HCT116 (cell line): Measurements from ENCODE around the gene ANAPC5.

Experiments used
- CBX3 ChIP-seq: IDR thresholded peaks from 2 replicates; pipeline ENCODE4 v1.6.1; 2012; ENCODE audit warnings: low read depth
- CEBPB ChIP-seq: IDR thresholded peaks from 2 replicates; pipeline ENCODE4 v1.6.1; 2012; ENCODE audit warnings: low read depth
- EGR1 ChIP-seq: IDR thresholded peaks from 2 replicates; pipeline ENCODE4 v1.6.1; 2012; ENCODE audit warnings: low read depth
- EZH2 ChIP-seq: fragments of 200-600 bp; sonication (generic); IDR thresholded peaks from 2 replicates; pipeline ENCODE4 v1.6.1; 2017; ENCODE audit warnings: antibody characterized with exemption, mixed run types
- EZH2phosphoT487 ChIP-seq: fragments of 200-600 bp; IDR thresholded peaks from 2 replicates; pipeline ENCODE4 v1.6.1; 2018; ENCODE audit warnings: antibody characterized with exemption, borderline replicate concordance
- JUND ChIP-seq: IDR thresholded peaks from 2 replicates; pipeline ENCODE4 v1.6.1; 2012
- POLR2A ChIP-seq: IDR thresholded peaks from 2 replicates; pipeline ENCODE4 v1.7.0; 2011; ENCODE audit warnings: borderline replicate concordance; ENCODE audit not compliant: insufficient read depth, insufficient read length; ENCODE audit errors: extremely low read depth
- RAD21 ChIP-seq: IDR thresholded peaks from 2 replicates; pipeline ENCODE4 v1.6.1; 2012; ENCODE audit warnings: low read depth, mild to moderate bottlenecking
- SIN3A ChIP-seq: IDR thresholded peaks from 2 replicates; pipeline ENCODE4 v1.6.1; 2012; ENCODE audit warnings: low read depth
- SP1 ChIP-seq: IDR thresholded peaks from 2 replicates; pipeline ENCODE4 v1.6.1; 2012; ENCODE audit warnings: low read depth
- TF ChIP-seq, protein P1 (sequence below), 3 experiments: fragments of 200-600 bp in 1 of 3; sonication (generic) in 1 of 3; IDR thresholded peaks in 2 of 3; conservative IDR thresholded peaks in 1 of 3; 2 replicates each; pipeline ENCODE4 v1.5.1; 2012 to 2017; ENCODE audit warnings: low read depth in 2 of 3, low read length in 2 of 3, antibody characterized with exemption in 1 of 3, borderline replicate concordance in 1 of 3, control low read depth in 1 of 3, mild to moderate bottlenecking in 1 of 3, mixed read lengths in 1 of 3, mixed run types in 1 of 3, moderate library complexity in 1 of 3; ENCODE audit not compliant: insufficient read depth in 1 of 3
- TF ChIP-seq, protein P2 (sequence below): IDR thresholded peaks from 2 replicates; pipeline ENCODE4 v1.6.1; 2012
- TF ChIP-seq, protein P3 (sequence below): IDR thresholded peaks from 2 replicates; pipeline ENCODE4 v1.6.1; 2012; ENCODE audit warnings: low read depth
- TF ChIP-seq, protein P4 (sequence below): IDR thresholded peaks from 2 replicates; pipeline ENCODE4 v1.6.1; 2012

DNA sequence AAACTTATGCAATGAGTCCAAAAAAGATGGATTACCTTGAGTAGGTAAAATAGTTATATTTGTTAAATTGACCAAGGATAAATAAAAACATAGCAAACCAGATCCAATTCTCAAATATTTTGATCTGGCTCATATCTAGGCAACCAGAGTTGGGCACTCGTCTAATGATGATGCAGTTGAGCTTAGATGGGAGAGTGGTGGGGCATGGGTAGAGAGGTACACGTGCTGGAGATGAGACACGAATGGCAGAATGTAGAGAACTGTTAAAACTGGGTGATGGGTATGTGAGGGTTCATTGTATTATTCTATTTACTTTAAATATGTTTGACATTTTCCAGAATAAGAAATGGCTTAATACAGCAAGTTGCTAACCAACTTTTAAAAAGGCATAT lies 40.1 kb upstream of the ANAPC5 start:
- TF ChIP-seq CEBPB (no peak), JUND (no peak), POLR2A (no peak), RAD21 (no peak), CBX3 (no peak), EZH2phosphoT487 (no peak), SP1 (no peak), EZH2 (no peak), EGR1 (no peak), SIN3A (no peak)
- TF ChIP-seq, protein P1, sequence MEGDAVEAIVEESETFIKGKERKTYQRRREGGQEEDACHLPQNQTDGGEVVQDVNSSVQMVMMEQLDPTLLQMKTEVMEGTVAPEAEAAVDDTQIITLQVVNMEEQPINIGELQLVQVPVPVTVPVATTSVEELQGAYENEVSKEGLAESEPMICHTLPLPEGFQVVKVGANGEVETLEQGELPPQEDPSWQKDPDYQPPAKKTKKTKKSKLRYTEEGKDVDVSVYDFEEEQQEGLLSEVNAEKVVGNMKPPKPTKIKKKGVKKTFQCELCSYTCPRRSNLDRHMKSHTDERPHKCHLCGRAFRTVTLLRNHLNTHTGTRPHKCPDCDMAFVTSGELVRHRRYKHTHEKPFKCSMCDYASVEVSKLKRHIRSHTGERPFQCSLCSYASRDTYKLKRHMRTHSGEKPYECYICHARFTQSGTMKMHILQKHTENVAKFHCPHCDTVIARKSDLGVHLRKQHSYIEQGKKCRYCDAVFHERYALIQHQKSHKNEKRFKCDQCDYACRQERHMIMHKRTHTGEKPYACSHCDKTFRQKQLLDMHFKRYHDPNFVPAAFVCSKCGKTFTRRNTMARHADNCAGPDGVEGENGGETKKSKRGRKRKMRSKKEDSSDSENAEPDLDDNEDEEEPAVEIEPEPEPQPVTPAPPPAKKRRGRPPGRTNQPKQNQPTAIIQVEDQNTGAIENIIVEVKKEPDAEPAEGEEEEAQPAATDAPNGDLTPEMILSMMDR (IDR thresholded peaks at IDR 0.05 in 2 of 3, conservative IDR thresholded peaks at IDR 0.05 in 1 of 3; ENCODE audit: borderline replicate concordance in 1 of 3, insufficient read depth in 1 of 3, low read depth in 2 of 3, low read length in 2 of 3), result no peak
- TF ChIP-seq, protein P2, sequence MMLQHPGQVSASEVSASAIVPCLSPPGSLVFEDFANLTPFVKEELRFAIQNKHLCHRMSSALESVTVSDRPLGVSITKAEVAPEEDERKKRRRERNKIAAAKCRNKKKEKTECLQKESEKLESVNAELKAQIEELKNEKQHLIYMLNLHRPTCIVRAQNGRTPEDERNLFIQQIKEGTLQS, result no peak
- TF ChIP-seq, protein P3, sequence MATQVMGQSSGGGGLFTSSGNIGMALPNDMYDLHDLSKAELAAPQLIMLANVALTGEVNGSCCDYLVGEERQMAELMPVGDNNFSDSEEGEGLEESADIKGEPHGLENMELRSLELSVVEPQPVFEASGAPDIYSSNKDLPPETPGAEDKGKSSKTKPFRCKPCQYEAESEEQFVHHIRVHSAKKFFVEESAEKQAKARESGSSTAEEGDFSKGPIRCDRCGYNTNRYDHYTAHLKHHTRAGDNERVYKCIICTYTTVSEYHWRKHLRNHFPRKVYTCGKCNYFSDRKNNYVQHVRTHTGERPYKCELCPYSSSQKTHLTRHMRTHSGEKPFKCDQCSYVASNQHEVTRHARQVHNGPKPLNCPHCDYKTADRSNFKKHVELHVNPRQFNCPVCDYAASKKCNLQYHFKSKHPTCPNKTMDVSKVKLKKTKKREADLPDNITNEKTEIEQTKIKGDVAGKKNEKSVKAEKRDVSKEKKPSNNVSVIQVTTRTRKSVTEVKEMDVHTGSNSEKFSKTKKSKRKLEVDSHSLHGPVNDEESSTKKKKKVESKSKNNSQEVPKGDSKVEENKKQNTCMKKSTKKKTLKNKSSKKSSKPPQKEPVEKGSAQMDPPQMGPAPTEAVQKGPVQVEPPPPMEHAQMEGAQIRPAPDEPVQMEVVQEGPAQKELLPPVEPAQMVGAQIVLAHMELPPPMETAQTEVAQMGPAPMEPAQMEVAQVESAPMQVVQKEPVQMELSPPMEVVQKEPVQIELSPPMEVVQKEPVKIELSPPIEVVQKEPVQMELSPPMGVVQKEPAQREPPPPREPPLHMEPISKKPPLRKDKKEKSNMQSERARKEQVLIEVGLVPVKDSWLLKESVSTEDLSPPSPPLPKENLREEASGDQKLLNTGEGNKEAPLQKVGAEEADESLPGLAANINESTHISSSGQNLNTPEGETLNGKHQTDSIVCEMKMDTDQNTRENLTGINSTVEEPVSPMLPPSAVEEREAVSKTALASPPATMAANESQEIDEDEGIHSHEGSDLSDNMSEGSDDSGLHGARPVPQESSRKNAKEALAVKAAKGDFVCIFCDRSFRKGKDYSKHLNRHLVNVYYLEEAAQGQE, result no peak
- TF ChIP-seq, protein P4, sequence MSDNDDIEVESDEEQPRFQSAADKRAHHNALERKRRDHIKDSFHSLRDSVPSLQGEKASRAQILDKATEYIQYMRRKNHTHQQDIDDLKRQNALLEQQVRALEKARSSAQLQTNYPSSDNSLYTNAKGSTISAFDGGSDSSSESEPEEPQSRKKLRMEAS, result no peak
